Endothelial cell of umbilical vein (primary cell): Measurements from ENCODE around the gene TGFBR3.

Experiments
- CTCF ChIP-seq, 2 donors: IDR thresholded peaks; 1 replicate in 1 of 2; 2 replicates in 1 of 2; pipeline ENCODE4 v1.5.1; 2011; ENCODE audit warnings: low read length in 2 of 2, mild to moderate bottlenecking in 2 of 2, moderate library complexity in 2 of 2, control low read depth in 1 of 2, inconsistent platforms in 1 of 2, low read depth in 1 of 2; ENCODE audit not compliant: insufficient read depth in 1 of 2; ENCODE audit errors: extremely low read depth in 1 of 2
- EZH2 ChIP-seq: IDR thresholded peaks from 2 replicates; pipeline ENCODE4 v1.6.1; 2012; ENCODE audit warnings: borderline replicate concordance, low read depth, mild to moderate bottlenecking, moderate library complexity, low read length, inconsistent platforms; ENCODE audit not compliant: severe bottlenecking
- JUN ChIP-seq: IDR thresholded peaks from 2 replicates; pipeline ENCODE4 v1.6.1; 2011; ENCODE audit warnings: borderline replicate concordance, low read depth; ENCODE audit not compliant: insufficient read length, insufficient read depth
- MAX ChIP-seq: IDR thresholded peaks from 2 replicates; pipeline ENCODE4 v1.6.1; 2011; ENCODE audit not compliant: insufficient read depth, insufficient read length
- MYC ChIP-seq: IDR thresholded peaks from one replicate; pipeline ENCODE4 v1.6.1; 2011; ENCODE audit warnings: mild to moderate bottlenecking, low read depth, low read length
- POLR2A ChIP-seq: IDR thresholded peaks from 2 replicates; pipeline ENCODE4 v1.6.1; 2012; ENCODE audit warnings: low read depth, mild to moderate bottlenecking, control low read depth, low read length
- POLR2AphosphoS5 ChIP-seq: IDR thresholded peaks from 2 replicates; pipeline ENCODE4 v1.6.1; 2012; ENCODE audit warnings: low read depth, mild to moderate bottlenecking, control low read depth, low read length, moderate library complexity; ENCODE audit not compliant: insufficient read depth

DNA sequence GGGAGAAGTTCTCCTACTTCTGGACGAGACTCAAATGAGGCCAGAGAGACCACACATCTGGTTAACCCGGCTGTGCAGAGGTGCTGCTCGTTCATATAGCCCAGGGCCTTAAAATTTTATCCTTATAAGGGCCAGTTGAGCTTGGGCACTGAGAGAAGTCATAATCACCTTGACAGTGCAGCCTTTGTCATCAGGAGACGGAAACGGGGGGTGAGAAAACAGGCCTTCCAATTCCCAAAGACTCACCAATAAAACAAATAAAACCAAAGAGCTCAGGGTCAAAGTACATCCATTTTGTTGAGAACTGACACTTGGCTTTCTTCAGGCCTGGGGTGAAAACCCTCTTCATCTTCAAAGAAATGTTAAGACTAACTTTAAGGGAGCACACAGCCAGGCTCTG lies 167.1 kb downstream of the TGFBR3 start:
- TF ChIP-seq CTCF (IDR thresholded peaks at IDR 0.05; ENCODE audit: extremely low read depth in 1 of 2, insufficient read depth in 1 of 2, low read depth in 1 of 2, low read length in 2 of 2) (no peak), POLR2A (no peak), JUN (no peak), MAX (no peak), EZH2 (no peak), MYC (no peak), POLR2AphosphoS5 (no peak)
